SU-DHL-6 (cell line): Measurements from ENCODE around the gene REC114.

Source experiments
- CTCF ChIP-seq: fragments of 200-600 bp; sonication (generic); IDR thresholded peaks from one replicate; pipeline ENCODE4 v1.5.1; 2017; ENCODE audit warnings: antibody characterized with exemption, mild to moderate bottlenecking, low read length, moderate library complexity; ENCODE audit not compliant: insufficient read depth, poor library complexity, severe bottlenecking
- EZH2phosphoT487 ChIP-seq: fragments of 200-600 bp; sonication (generic), shearing (Covaris generic); conservative IDR thresholded peaks from 2 replicates; pipeline ENCODE4 v1.6.1; 2018; ENCODE audit warnings: mild to moderate bottlenecking, antibody characterized with exemption, low read length, moderate library complexity, mixed read lengths

- no peak for TF ChIP-seq CTCF
- no peak for TF ChIP-seq EZH2phosphoT487
Measured at GRCh38 chr15:73582851-73583379, 140.0 kb downstream of the REC114 start.
